Body of pancreas (tissue), 4 donors: ENCODE results near the gene AURKB. TPM values are rescaled to one million over a fixed set of nuclear protein-coding genes. Genes with fewer than 3 reads are reported as not detected.
"Not testable (repeated sequence)": the region's sequence is repeated elsewhere in the genome, so short reads cannot be mapped to it uniquely, and the experiment has no call there.

Experiments
- ATAC-seq: fragments of 150-250 bp; one replicate; pipeline ENCODE4 v1.9.1; 2016
- DNase-seq, 4 donors: peaks; one replicate each; pipeline ENCODE4 v3.0.0-alpha.2; 2019
- H3K27ac ChIP-seq, 4 donors: fragments of 200-600 bp; sonication (generic); 1 replicate in 3 of 4; 2 replicates in 1 of 4; pipeline versions ENCODE4 v1.5.1 to v1.6.1; 2016 to 2019; ENCODE audit warnings: mild to moderate bottlenecking in 1 of 4, mixed read lengths in 1 of 4, moderate library complexity in 1 of 4
- H3K27me3 ChIP-seq, 2 donors: fragments of 200-600 bp; sonication (generic); one replicate each; pipeline ENCODE4 v1.6.0; 2016; ENCODE audit warnings: mild to moderate bottlenecking in 1 of 2
- H3K36me3 ChIP-seq, 2 donors: fragments of 200-600 bp; sonication (generic); replicated peaks in 1 of 2; 2 replicates each; pipeline ENCODE4 v1.5.1; 2016; ENCODE audit warnings: low read depth in 2 of 2; ENCODE audit not compliant: insufficient read depth in 1 of 2
- H3K4me1 ChIP-seq: fragments of 200-600 bp; sonication (generic); one replicate; pipeline ENCODE4 v1.6.0; 2016
- H3K4me3 ChIP-seq, 2 donors: fragments of 200-600 bp; sonication (generic); 1 replicate in 1 of 2; 2 replicates in 1 of 2; pipeline ENCODE4 v1.5.1; 2016 to 2019
- H3K9me3 ChIP-seq, 3 donors: fragments of 200-600 bp; sonication (generic); 1 replicate in 2 of 3; 2 replicates in 1 of 3; pipeline ENCODE4 v1.5.1; 2016
- POLR2A ChIP-seq, 3 donors: fragments of 450-650 bp; IDR thresholded peaks; one replicate each; pipeline ENCODE4 v1.6.1; 2016; ENCODE audit warnings: antibody characterized with exemption in 3 of 3, mild to moderate bottlenecking in 2 of 3
- WGBS, 2 donors: methylation state at CpG; one replicate each; pipeline ENCODE4 v1.1.5; 2017; 5-methylcytosine and 5-hydroxymethylcytosine counted together
- intact Hi-C: fragments of 100-400 bp; cut with DNase I; formaldehyde crosslinking; loops from one replicate; pipeline ENCODE4 v1.15.1; 2023
- total RNA-seq, 2 donors: library from RNA; depleted of rRNA; stranded (reverse); fragments of >200 nt; gene quantifications; one replicate each; pipeline ENCODE4 v1.1.0, GENCODE V29; 2016
- TF ChIP-seq, protein P1 (sequence below), 7 experiments: fragments of 450-650 bp in 4 of 7; fragments of 200-600 bp in 3 of 7; sonication (generic) in 3 of 7; IDR thresholded peaks; one replicate each; pipeline ENCODE4 v1.5.1; 2016 to 2019; ENCODE audit warnings: antibody characterized with exemption in 7 of 7

The AURKB gene
- total RNA-seq, 2 donors from 2014 or later: not detected

DNA sequence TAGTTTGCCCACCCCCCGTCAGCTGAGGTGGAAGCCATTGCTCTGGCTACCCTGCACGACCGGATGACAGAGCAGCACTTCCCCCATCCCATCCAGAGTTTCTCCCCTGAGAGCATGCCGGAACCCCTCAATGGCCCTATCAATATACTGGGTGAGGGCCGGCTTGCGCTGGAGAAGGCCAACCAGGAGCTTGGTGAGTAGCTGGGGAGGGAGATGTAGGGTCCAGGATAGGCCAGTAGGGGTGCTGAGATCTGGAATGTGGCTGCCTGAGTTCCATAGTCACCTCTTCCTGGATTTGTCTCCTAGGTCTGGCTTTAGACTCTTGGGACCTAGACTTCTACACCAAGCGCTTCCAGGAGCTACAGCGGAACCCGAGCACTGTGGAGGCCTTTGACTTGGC is 45.1 kb upstream of the AURKB start:
- no peak overlapping the region for H3K4me3 ChIP-seq
- ATAC-seq (no peak), DNase-seq (no peak)
- H3K27me3 ChIP-seq: no peaks in the 10 kb centered on the region
- no peak overlapping the region for H3K27ac ChIP-seq
- H3K9me3 ChIP-seq: no peaks in the 10 kb centered on the region
- intact Hi-C loops: no loop called here
- no peaks in the 10 kb centered on the region for H3K4me1 ChIP-seq
- TF ChIP-seq, protein P1, sequence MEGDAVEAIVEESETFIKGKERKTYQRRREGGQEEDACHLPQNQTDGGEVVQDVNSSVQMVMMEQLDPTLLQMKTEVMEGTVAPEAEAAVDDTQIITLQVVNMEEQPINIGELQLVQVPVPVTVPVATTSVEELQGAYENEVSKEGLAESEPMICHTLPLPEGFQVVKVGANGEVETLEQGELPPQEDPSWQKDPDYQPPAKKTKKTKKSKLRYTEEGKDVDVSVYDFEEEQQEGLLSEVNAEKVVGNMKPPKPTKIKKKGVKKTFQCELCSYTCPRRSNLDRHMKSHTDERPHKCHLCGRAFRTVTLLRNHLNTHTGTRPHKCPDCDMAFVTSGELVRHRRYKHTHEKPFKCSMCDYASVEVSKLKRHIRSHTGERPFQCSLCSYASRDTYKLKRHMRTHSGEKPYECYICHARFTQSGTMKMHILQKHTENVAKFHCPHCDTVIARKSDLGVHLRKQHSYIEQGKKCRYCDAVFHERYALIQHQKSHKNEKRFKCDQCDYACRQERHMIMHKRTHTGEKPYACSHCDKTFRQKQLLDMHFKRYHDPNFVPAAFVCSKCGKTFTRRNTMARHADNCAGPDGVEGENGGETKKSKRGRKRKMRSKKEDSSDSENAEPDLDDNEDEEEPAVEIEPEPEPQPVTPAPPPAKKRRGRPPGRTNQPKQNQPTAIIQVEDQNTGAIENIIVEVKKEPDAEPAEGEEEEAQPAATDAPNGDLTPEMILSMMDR (IDR thresholded peaks at IDR 0.05): no peak
- TF ChIP-seq POLR2A (IDR thresholded peaks at IDR 0.05): no peak
- 90 to 100% methylated on average over 2 to 9 of the region's 9 CpGs for WGBS, 2 donors
- H3K36me3 ChIP-seq: peaks cover 0 to 9% of the 10 kb centered on the region in 2 donors

DNA sequence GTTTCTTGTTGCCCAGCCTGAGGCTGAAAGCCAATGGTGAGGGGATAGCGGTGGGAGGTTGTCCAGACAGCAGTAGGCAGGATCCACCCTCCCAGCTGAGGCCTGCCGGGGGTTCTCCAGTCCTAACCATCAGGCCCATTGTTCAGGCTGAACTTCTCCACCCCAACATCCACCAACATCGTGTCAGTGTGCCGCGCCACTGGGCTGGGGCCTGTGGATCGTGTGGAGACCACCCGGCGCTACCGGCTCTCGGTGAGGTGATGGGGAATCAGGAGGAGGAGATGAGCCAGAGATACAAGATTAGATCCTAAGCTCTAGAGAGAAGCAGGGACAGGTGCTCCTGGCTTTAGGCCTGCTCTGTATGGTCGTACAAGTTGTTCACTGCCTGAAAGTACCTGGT is 44.5 kb upstream of the AURKB start:
- TF ChIP-seq, protein P1 (IDR thresholded peaks at IDR 0.05): no peak
- no peak for TF ChIP-seq POLR2A (IDR thresholded peaks at IDR 0.05)
- H3K27ac ChIP-seq: no peak overlapping the region
- H3K4me1 ChIP-seq: peaks cover 3% of the 10 kb centered on the region
- H3K9me3 ChIP-seq: no peaks in the 10 kb centered on the region
- ATAC-seq (no peak), DNase-seq (no peak)
- H3K36me3 ChIP-seq: peaks cover 0 to 9% of the 10 kb centered on the region in 2 donors
- intact Hi-C loops: no loop called here
- 93 to 94% methylated on average over 11 of the region's 11 CpGs for WGBS, 2 donors
- no peak overlapping the region for H3K4me3 ChIP-seq
- no peaks in the 10 kb centered on the region for H3K27me3 ChIP-seq

DNA sequence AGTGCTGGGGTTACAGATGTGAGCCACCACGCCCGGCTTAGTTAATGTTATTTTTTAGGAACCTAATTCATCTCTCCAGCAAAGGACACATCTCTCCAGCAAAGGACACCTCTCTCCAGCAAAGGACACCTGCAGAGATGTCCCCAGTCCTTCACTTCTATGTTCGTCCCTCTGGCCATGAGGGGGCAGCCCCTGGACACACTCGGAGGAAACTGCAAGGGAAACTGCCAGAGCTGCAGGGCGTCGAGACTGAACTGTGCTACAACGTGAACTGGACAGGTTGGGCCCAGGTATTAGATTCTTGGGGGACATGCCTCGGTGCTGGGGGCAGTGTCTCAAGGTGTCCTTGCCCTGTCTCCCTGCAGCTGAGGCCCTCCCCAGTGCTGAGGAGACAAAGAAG is 43.4 kb upstream of the AURKB start:
- WGBS, 2 donors: 28 to 67% methylated on average over 6 to 8 of the region's 8 CpGs
- ATAC-seq (no peak), DNase-seq (peak in 3 of 4 donors; percentile 49 to 77 (median 65))
- Histone ChIP-seq H3K9me3 (no peaks in the 10 kb centered on the region), H3K27me3 (no peaks in the 10 kb centered on the region), H3K4me3 (no peak overlapping the region), H3K36me3 (peaks cover 0 to 9% of the 10 kb centered on the region in 2 donors), H3K27ac (no peak overlapping the region), H3K4me1 (peaks cover 9% of the 10 kb centered on the region)
- intact Hi-C loops: no loop called here
- TF ChIP-seq, protein P1 (IDR thresholded peaks at IDR 0.05): peak in 5 of 7 experiments; percentile 10 to 68 (median 38)
- TF ChIP-seq POLR2A (IDR thresholded peaks at IDR 0.05): no peak

DNA sequence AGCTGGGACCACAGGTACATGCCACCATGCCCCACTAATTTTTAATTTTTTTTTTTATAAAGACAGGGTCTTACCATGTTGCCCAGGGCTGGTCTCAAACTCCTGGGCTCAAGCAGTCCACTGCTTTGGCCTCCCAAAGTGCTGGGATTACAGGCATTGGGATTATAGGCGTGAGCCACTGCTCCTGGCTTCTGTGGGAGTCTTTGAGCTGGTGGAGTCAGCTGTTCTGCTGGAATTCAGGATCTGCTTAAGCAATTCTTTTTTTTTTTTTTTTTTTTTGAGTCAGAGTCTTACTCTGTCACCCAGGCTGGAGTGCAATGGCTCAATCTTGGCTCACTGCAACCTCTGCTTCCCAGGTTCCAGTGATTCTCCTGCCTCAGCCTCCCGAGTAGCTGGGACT is 41.0 kb upstream of the AURKB start:
- intact Hi-C loops, ATAC-seq, H3K4me3 ChIP-seq, H3K9me3 ChIP-seq, H3K27me3 ChIP-seq, H3K27ac ChIP-seq, DNase-seq, H3K36me3 ChIP-seq: not testable (repeated sequence)
- peaks cover 14% of the 10 kb centered on the region for H3K4me1 ChIP-seq
- 84 to 85% methylated on average over 2 of the region's 2 CpGs for WGBS, 2 donors

DNA sequence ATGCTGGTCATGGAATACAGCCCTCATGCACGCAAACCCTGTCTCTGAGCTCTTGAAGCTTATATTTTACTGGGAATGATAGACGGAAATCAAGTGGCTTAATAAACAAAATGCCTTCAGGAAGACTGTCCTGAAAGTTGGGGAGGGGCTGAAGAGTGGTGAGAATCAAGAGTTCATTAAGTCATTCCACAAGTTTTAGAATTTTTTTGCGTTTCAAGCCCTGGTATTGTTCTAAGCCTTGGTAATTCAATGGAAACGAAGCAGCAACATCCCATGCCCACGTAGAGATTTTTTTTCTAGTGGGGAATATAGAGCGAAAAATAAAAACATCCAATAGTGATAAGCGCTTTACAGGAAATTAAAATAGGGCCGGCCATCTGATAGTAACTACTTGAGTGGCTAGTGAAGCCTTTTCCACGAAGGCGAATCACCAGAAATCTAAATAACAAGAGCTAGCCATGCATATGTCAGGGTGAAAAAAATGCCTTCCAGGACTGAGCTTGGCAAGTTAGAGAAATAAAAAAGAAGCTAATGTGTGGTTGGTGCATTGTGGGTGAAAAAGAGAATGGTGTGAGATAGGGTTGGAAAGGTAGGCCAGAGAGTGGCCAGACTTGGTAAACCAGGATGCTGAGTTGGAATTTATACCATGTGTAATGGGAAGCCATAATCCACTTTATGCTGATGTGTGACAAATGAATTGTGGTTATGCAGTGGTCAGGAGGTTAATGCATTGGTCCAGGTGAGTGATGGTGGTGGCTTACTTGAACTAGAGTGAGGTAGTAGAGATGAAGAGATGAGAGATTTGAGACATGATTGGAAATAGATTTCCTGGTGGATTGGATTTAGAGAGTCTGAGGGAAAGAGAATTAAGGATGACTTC is 39.5 kb upstream of the AURKB start:
- ATAC-seq (no peak), DNase-seq (no peak)
- Histone ChIP-seq H3K4me3 (peak overlapping the region; percentile 69 to 74), H3K9me3 (no peaks in the 10 kb centered on the region), H3K4me1 (peaks cover 14% of the 10 kb centered on the region), H3K27ac (peak overlapping the region in 3 of 4 donors; percentile 89 to 98 (median 94)), H3K36me3 (no peaks in the 10 kb centered on the region), H3K27me3 (no peaks in the 10 kb centered on the region)
- 9 to 11% methylated on average over 10 of the region's 10 CpGs for WGBS, 2 donors
- intact Hi-C loops: no loop called here
- TF ChIP-seq, protein P1 (IDR thresholded peaks at IDR 0.05): no peak
- no peak for TF ChIP-seq POLR2A (IDR thresholded peaks at IDR 0.05)
